ENCODE data around the gene ANGPTL2.

Gene ANGPTL2

GRCh38 chr9:127118597-127119319, 3.7 kb downstream of the ANGPTL2 start:
- DNase-seq (ENCODE audit: low read depth in 2 of 2), result no peak

- no peak for DNase-seq (ENCODE audit: low read depth in 2 of 2)
These were observed 4.6 kb downstream of the ANGPTL2 start for GRCh38 chr9:127117801-127118200.

- DNase-seq (ENCODE audit: low read depth in 2 of 2), result no peak
These were observed 5.5 kb downstream of the ANGPTL2 start for GRCh38 chr9:127116957-127117356.

DNA sequence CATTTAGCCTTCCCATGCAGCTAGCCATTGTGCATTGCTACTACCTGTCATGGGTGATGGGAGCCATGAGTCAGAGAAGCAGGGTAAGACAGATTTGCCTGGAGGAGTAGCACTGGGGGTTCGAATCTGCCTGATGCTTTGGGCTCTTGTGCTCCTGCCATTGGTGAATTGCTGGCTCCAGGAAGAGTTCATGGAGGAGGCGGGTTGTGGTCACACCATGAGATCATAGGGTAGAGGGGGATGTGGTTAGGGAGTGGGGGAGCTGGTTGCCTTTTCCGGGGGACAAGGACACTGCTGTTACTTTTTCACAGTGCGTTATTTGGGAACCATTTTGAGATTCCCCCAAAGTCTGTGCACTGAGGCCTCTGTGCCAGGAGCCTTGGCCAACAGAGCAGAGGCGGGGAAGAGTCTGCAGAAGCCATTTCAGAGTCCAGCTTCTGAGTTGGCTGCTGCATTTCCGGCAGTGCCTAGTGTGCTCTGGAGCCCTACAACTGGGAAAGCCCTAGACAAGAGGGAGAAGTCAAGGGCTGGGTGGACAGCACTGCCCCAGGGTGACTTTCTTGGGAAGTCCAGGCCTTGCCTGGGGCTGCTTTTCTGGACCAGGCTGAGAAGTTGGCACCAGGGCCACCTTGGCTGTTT, 6.2 kb downstream of the ANGPTL2 start:
- no peak for DNase-seq (ENCODE audit: low read depth in 2 of 2)

- DNase-seq (ENCODE audit: low read depth in 2 of 2), result no peak
These were observed 7.8 kb downstream of the ANGPTL2 start for GRCh38 chr9:127114606-127115005.

GRCh38 chr9:127113191-127113972, 9.1 kb downstream of the ANGPTL2 start:
- no peak for DNase-seq (ENCODE audit: low read depth in 2 of 2)

GRCh38 chr9:127112735-127113161, 9.7 kb downstream of the ANGPTL2 start:
- DNase-seq (ENCODE audit: low read depth in 2 of 2), result no peak

DNA sequence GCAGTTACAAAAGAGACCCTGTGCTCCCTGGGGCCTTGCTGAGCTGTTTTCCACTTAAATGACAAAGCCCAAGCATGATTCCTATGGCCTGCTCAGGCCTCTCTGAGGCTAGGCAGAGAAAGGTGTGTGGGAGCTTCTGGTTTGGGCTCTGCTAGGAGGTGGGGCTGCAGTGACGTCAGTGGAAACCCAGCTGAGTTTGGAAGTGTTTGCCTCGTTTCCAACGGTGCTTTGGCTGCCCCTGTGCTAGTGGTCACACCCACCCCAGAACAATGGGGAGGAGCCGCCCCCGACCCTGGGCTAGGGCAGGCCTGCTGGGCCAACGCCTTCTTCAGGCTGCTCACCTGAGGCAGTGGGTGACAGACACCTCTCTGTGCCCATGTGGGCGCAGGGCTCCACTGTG, 10.4 kb downstream of the ANGPTL2 start:
- DNase-seq (ENCODE audit: low read depth in 2 of 2), result no peak

GRCh38 chr9:127109212-127109711, 13.2 kb downstream of the ANGPTL2 start:
- DNase-seq (ENCODE audit: low read depth in 2 of 2), result no peak

GRCh38 chr9:127107929-127108876, 14.2 kb downstream of the ANGPTL2 start:
- DNase-seq (ENCODE audit: low read depth in 2 of 2), result no peak

DNA sequence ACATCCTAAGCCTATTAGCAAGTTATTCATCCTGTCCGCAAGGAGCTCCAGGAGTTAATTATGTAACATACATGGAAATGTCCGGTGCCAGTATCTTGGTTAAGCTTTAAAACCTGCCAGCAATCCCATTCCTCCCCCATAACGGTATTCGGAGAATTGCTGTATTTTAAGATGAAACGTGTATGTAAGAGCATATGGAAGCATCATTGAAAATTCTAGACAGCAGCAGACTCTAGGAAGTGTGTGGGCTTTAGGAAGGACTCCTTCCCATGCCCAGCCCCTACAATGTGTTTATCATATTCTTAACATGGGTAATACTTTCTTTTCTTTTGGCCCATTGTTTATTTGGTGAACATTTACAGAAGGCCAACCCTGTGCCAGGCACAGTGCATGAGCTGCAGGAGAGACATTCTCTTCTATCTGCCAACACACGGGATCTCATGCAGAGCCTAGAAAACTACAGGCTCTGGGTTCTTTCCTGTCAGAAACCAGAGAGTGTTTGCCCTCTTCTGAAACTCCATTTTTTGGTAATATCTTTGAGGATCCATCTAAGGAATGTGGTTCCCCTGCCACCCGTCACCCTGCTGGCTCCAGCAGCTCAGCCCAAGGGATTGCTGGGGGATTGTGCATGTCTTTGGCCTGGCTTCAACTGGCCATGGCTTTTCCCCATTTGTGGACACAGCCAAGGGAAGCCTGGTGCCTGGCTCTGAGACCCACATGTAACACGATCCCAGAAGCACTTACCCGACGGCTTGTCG, 15.1 kb downstream of the ANGPTL2 start:
- no peak for DNase-seq (ENCODE audit: low read depth in 2 of 2)

- DNase-seq (ENCODE audit: low read depth in 2 of 2), result no peak
These were observed 16.0 kb downstream of the ANGPTL2 start for GRCh38 chr9:127106466-127106855.

DNA sequence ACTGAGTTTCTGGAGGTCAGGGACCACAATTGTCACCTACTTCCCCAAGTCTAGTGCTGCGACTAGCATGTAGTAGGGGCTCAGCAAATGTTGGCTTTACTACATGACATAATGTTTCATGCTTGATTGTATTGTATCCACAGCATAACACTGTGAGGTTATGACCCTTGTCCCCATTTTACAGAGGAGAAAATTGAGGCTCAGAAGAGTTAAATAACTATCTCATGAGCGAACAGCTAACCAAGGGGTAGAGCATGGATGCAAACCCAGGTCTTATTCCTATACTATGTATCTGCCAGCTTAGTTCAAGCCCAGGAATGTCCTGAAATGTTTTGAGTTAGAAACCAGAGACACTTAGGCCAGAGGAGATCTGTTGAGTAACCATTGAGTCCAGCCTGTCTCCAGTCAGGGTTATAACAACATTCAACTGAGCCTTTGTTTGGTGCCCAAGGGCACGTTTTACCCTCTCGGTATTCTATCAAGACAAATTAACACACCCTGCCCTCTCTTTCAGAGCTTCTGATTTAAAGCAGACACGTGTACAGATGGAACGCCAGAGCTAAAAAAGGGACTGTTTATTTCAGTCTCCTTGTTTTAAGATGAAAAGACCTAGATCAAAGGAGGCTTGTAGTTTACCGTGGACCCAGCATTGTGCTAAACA, 16.5 kb downstream of the ANGPTL2 start:
- DNase-seq (ENCODE audit: low read depth in 2 of 2), result no peak

DNA sequence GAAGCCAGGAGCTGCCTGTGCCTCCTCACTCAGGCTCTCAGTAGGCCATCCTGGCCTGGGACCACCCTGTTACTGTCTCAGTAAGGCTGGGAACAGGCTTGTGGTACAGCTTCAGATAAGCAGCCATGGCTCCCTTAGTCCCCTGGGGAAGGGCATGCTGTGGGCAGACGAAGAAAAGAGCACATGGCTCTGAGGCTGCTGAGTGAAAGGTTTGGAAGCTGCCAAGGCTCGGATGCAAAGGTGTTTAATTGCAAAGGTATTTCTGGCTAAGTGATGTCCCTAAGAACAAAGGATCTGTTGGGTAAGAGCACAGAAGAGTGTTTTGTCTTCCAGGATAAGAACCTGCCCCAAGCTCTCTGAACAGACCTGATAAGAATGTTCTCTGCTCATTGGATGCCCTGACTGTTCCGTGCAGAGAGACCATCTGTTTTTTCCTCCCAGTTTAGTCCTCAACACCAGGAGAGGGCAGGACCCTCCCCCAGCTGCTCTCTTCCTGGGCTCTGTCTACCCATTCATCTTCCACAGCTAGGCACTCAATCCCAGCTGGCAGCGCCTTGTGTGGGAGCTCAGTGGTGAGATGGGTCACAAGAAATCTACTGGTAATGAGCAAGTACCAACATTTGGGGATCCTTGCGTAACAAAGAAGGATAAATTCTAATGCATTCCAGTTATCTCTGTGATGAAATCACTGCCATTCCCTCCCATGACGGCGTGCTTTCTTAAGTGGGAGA, 17.7 kb downstream of the ANGPTL2 start:
- no peak for DNase-seq (ENCODE audit: low read depth in 2 of 2)

GRCh38 chr9:127102788-127103187, 19.6 kb downstream of the ANGPTL2 start:
- DNase-seq (ENCODE audit: low read depth in 2 of 2), result no peak

DNA sequence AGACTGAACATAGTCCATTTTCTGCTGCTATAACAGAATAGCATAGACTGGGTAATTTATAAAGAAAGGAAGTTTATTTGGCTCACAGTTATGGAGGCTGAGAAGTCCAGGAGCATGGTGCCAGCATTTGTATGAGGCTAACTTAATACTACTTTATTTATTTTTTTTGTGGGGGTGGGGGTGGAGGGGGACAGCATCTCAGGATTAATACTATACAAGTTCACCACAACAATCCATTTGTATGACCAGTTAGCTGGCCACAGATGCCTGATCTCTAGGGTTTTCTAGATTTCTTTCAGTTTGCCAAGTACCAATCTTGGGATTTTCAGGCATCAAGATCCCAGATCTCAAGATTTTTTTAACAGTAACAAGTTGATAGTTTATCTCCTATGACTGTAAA, 20.3 kb downstream of the ANGPTL2 start:
- DNase-seq (ENCODE audit: low read depth in 2 of 2), result no peak

DNA sequence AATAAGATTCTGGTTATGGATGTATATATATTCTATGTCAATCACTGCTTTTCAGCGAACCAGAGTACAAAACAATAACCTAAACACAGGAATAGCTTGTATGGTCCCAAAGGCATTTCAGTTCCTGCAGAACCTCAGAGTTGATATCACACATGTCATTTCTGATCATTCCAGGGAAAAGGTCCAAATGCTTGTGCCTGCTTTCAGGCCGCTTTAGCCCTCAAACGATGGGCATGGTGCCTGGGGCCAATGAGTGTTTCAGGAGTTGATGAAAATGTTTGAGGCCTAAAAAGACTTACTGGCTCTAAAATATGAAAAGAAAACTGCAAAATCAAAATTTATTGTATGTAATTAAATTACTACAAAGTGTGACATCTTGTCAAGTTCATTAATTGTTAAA, 22.8 kb downstream of the ANGPTL2 start:
- DNase-seq (ENCODE audit: low read depth in 2 of 2), result no peak

DNA sequence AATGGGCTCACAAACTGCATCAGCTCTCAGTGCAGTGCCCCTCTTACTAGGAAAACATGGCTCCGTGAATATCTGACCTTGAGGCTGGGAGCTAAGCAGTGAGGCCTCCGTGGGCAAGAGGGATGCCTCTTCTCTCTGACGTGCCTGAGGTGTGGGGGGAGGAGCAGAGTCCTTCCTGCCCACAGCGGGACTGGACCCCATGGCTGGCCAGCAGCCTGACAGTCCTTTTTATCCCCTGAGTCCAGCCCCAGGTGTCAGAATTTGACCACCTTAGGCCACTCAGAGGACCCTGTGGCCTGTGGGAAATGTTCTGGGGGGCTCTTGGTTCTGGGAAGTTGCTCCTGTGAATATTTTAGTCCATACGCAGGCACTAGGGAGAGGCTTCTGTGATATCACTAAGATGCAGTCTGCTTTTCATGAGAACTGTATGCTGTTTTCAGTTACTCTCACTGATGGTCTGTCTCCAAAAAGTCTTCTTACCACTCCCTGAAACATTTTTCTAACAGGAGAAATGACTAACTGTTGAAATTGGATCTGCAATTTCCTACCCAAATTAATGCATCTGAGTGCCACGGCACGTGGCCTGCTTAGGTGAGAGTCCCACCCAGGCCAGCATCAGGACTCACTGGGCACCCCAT, 23.4 kb downstream of the ANGPTL2 start:
- DNase-seq (ENCODE audit: low read depth in 2 of 2), result no peak

- no peak for DNase-seq (ENCODE audit: low read depth in 2 of 2)
These were observed 24.8 kb downstream of the ANGPTL2 start for GRCh38 chr9:127097683-127098082.
